KMS-11 (cell line): ENCODE results near the gene IL1F10.

Experiments used
- H2AFZ ChIP-seq: fragments of 200-600 bp; sonication (generic); 2 replicates; pipeline ENCODE4 v1.6.1; 2016; ENCODE audit warnings: antibody characterized with exemption, mixed run types, low read depth
- H3K27ac ChIP-seq: fragments of 200-600 bp; sonication (generic); 2 replicates; pipeline ENCODE4 v1.6.1; 2016; ENCODE audit warnings: mild to moderate bottlenecking, mixed run types
- H3K27me3 ChIP-seq: fragments of 200-600 bp; sonication (generic); 2 replicates; pipeline ENCODE4 v1.6.1; 2017; ENCODE audit warnings: mild to moderate bottlenecking, low read depth, mixed run types, moderate library complexity; ENCODE audit not compliant: insufficient read depth
- H3K36me3 ChIP-seq: fragments of 200-600 bp; sonication (generic); 2 replicates; pipeline ENCODE4 v1.6.1; 2017; ENCODE audit warnings: mild to moderate bottlenecking, mixed run types; ENCODE audit not compliant: insufficient read depth
- H3K4me1 ChIP-seq: fragments of 200-600 bp; sonication (generic); 2 replicates; pipeline ENCODE4 v1.6.1; 2016; ENCODE audit warnings: mild to moderate bottlenecking, low read depth, mixed run types; ENCODE audit not compliant: poor library complexity, severe bottlenecking
- H3K4me2 ChIP-seq: fragments of 200-600 bp; sonication (generic); 2 replicates; pipeline ENCODE4 v1.7.0; 2016; ENCODE audit warnings: mild to moderate bottlenecking, mixed run types
- H3K4me3 ChIP-seq: fragments of 200-600 bp; sonication (generic); IDR thresholded peaks from 2 replicates; pipeline ENCODE4 v1.6.1; 2017; ENCODE audit warnings: low read depth, low read length, mixed read lengths; ENCODE audit not compliant: insufficient read depth
- H3K79me2 ChIP-seq: fragments of 200-600 bp; sonication (generic); 2 replicates; pipeline ENCODE4 v1.6.1; 2016; ENCODE audit warnings: low read depth, mixed run types; ENCODE audit not compliant: insufficient read depth
- H3K9ac ChIP-seq: fragments of 200-600 bp; sonication (generic); 2 replicates; pipeline ENCODE4 v1.6.1; 2016; ENCODE audit warnings: mild to moderate bottlenecking, mixed run types
- H4K20me1 ChIP-seq: fragments of 200-600 bp; sonication (generic); 2 replicates; pipeline ENCODE4 v1.6.1; 2016; ENCODE audit warnings: mild to moderate bottlenecking, mixed run types; ENCODE audit not compliant: insufficient read depth
- TF ChIP-seq, protein P1 (sequence below): fragments of 200-600 bp; sonication (generic); conservative IDR thresholded peaks from 2 replicates; pipeline ENCODE4 v1.6.1; 2017; ENCODE audit warnings: low read depth, mild to moderate bottlenecking, antibody characterized with exemption, low read length, moderate library complexity, mixed read lengths

IL1F10 gene

GRCh38 chr2:113046465-113046864, 21.3 kb upstream of the IL1F10 start:
- no peaks in the 10 kb centered on the region for H3K36me3 ChIP-seq
- no peaks in the 10 kb centered on the region for H3K79me2 ChIP-seq
- H3K27me3 ChIP-seq: no peaks in the 10 kb centered on the region
- H3K4me3 ChIP-seq: no peak overlapping the region
- TF ChIP-seq, protein P1, sequence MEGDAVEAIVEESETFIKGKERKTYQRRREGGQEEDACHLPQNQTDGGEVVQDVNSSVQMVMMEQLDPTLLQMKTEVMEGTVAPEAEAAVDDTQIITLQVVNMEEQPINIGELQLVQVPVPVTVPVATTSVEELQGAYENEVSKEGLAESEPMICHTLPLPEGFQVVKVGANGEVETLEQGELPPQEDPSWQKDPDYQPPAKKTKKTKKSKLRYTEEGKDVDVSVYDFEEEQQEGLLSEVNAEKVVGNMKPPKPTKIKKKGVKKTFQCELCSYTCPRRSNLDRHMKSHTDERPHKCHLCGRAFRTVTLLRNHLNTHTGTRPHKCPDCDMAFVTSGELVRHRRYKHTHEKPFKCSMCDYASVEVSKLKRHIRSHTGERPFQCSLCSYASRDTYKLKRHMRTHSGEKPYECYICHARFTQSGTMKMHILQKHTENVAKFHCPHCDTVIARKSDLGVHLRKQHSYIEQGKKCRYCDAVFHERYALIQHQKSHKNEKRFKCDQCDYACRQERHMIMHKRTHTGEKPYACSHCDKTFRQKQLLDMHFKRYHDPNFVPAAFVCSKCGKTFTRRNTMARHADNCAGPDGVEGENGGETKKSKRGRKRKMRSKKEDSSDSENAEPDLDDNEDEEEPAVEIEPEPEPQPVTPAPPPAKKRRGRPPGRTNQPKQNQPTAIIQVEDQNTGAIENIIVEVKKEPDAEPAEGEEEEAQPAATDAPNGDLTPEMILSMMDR: no peak
- no peak overlapping the region for H2AFZ ChIP-seq
- H3K9ac ChIP-seq: no peak overlapping the region
- no peak overlapping the region for H3K4me2 ChIP-seq
- H3K4me1 ChIP-seq: no peaks in the 10 kb centered on the region
- no peak overlapping the region for H3K27ac ChIP-seq
- no peaks in the 10 kb centered on the region for H4K20me1 ChIP-seq

- Histone ChIP-seq H3K36me3 (no peaks in the 10 kb centered on the region), H3K79me2 (no peaks in the 10 kb centered on the region), H3K4me3 (no peak overlapping the region), H3K4me2 (no peak overlapping the region), H3K4me1 (no peaks in the 10 kb centered on the region), H3K27me3 (no peaks in the 10 kb centered on the region), H3K27ac (no peak overlapping the region), H4K20me1 (no peaks in the 10 kb centered on the region), H2AFZ (no peak overlapping the region), H3K9ac (no peak overlapping the region)
- TF ChIP-seq, protein P1: no peak
These were observed 16.6 kb upstream of the IL1F10 start for GRCh38 chr2:113050921-113051895.

GRCh38 chr2:113052396-113052917, 15.3 kb upstream of the IL1F10 start, which contains the start of gene IL36B:
Gene IL36B, minus strand, starts transcription at chr2:113052867.
- H3K4me3 ChIP-seq: no peak within 1 kb of the TSS
- TF ChIP-seq, protein P1: no peak
- H3K4me2 ChIP-seq: no peak within 1 kb of the TSS
- no peaks in the 10 kb centered on the region for H3K79me2 ChIP-seq
- no peaks in the 10 kb centered on the region for H4K20me1 ChIP-seq
- H3K27me3 ChIP-seq: no peaks in the 10 kb centered on the region
- H2AFZ ChIP-seq: no peak within 1 kb of the TSS
- no peak within 1 kb of the TSS for H3K27ac ChIP-seq
- no peaks in the 10 kb centered on the region for H3K36me3 ChIP-seq
- H3K9ac ChIP-seq: no peak within 1 kb of the TSS
- no peaks in the 10 kb centered on the region for H3K4me1 ChIP-seq

GRCh38 chr2:113053666-113054065, 14.1 kb upstream of the IL1F10 start:
- H3K4me3 ChIP-seq: no peak overlapping the region
- no peak overlapping the region for H3K4me2 ChIP-seq
- H2AFZ ChIP-seq: no peak overlapping the region
- H3K27ac ChIP-seq: no peak overlapping the region
- no peaks in the 10 kb centered on the region for H3K4me1 ChIP-seq
- TF ChIP-seq, protein P1: no peak
- H3K9ac ChIP-seq: no peak overlapping the region
- no peaks in the 10 kb centered on the region for H3K36me3 ChIP-seq
- no peaks in the 10 kb centered on the region for H4K20me1 ChIP-seq
- no peaks in the 10 kb centered on the region for H3K27me3 ChIP-seq
- H3K79me2 ChIP-seq: no peaks in the 10 kb centered on the region
